HL-60/S4 treated with retinoic acid at 250 ng/mL for 4 days and 3 days (cell line): ENCODE measurements around the gene TSEN34.
"Not testable (repeated sequence)": the region's sequence is repeated elsewhere in the genome, so short reads cannot be mapped to it uniquely, and the experiment has no call there.

ENCODE experiments used
- in situ Hi-C: fragments of 300-500 bp; cut with MboI; formaldehyde crosslinking; loops from 2 replicates; pipeline ENCODE4 v1.7.0; 2022; ENCODE audit warnings: low sequenced_read_pairs

TSEN34 gene

DNA sequence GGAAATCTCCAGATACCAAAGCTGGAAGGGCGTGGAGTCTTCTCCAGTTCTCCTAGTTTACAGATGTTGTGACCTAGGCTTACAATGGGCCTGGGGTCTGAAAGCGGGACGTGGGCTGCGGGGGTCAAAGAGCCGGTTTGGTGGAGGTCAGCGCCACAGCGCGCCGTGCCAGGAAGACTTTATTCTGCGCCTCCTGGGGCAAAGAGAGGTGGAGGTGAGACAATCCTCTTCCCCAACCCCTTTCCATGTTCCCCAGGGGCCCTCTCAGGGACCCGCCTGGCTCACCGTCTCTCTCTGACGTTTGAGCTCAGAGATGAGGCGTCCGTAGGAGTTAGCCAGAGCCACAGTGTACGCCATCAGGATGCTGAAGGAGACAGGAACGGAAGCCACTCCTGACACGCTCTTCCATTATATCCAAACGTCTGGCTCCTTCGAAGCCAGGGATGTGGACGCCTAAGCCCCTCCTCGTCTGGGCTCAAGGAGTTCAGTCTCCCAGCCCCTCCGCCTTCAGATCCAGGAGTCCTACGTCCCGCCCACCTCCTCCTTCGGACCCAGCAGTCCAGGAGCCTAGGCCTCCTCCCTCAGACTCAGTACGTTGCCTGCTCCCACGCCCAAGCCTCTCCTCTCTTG is 30.8 kb upstream of the TSEN34 start:
- in situ Hi-C loops: no loop called here

DNA sequence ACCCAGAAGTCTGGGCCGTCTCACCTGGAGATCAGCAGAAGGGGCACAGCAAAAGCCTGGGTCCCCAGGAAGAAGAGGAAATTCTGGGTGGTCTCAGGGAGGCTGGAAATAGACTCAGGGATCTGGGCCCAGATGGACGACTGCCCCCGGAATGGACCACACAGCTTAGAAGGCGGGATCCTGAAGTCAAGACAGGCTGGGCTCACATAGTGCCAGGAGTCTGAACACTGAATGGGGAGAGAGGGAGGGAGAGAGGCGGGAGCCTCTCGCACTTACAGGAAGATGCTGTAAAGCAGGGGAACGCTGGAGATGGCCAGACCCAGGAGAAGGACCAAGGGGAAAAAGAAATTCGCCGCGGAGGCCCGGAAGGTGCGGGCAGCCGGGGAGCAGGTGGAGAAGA is 30.3 kb upstream of the TSEN34 start:
- in situ Hi-C loops: no loop called here

DNA sequence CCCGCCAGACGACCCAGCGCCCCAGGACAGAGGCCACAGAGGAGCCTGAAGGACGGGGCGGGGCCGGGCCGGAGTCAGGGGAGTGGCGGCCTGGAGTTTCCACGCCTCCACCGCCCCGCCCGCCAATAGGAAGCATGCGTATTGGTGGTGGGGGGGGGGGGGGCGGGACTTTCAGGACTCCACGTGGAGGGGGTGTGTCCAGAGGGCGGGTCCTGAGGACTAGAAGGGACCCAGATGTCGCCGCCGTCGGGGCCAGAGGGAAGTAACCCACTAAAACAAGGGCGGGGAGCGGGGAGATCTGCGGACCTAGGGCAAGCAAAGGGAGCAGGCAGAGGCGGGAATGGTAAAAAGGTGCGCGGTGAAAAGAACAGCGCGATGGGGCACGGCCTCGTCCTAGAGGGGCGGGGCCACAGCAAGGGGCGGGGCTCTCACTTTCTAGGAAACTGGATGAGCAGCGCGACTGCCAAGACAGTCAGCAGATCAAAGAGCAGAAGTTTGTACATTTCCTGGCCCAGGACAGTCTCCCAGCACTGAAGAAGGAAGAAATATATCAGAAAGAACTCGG is 28.8 kb upstream of the TSEN34 start:
- in situ Hi-C loops: no loop called here

DNA sequence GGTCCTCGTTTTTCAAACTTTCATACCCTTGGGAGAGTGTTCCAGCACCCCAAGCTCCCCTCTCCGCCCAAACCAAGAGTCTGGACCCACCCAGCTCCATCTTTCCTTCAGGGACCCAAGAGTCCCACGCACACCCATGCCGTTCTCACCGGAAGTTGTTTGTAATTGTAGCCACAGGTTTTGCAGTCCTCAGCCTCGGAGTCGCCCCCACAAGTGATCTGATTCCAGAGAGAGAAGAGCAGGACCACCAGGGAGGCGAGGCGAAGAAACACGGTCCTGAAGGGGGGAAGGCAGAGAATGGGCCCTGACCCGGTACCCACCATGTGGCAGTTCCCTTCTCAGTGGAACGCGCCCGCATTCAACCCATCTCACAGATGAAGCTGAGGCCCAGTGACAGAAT is 28.2 kb upstream of the TSEN34 start:
- in situ Hi-C loops: no loop called here

DNA sequence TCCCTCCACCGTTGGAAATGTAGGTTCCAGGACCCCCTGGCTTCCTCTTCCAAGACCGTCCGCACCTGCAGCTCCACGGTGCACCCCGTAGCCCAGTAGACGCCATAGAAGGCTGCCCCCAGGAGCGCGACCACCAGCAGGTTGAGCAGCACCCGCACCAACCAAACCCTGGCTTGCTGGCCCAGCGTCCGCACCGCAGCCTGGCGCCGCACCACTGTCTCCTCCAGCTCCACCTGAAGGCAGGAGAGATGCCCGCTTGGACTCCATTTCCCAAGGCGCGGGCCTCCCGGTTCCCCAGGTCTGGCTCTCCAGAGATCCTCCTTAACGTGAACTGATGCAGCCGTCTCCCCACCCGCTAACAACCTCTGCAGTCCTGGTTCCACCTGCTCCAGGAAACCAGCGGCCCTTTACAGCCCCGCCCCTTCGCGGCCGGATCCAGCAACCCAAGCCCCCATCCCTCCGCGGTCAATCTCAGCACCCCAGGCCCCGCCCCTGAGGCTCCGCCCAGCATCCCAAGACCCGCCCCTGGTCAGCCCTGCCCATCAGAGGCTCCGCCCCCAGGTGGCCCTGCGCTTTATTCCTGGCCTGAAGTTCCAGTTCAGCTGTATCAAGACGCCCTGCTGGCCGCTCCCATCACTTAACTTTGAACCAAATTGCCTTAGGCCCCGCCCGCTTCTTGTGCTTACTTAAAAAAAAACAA is 26.6 kb upstream of the TSEN34 start:
- in situ Hi-C loops: no loop called here

DNA sequence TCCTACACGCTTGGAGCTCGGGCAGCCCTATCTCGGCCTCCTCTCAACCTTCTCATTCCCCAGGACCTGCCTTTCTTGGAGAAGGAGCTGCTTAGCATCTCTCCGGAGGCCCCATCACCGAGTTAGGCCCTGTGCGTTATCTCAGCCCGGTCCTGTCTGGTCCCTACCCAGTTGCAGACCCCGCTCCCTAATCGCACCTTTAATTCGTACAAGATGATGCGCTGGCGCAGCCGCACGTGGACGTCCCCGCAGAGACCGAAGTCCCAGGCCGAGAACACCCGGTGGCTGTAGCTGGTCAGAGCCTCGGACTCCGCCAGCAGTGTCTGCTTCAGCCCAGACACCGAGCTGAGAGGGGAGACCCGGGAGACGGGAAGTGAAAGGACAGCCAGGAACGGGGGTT is 25.9 kb upstream of the TSEN34 start:
- in situ Hi-C loops: no loop called here

DNA sequence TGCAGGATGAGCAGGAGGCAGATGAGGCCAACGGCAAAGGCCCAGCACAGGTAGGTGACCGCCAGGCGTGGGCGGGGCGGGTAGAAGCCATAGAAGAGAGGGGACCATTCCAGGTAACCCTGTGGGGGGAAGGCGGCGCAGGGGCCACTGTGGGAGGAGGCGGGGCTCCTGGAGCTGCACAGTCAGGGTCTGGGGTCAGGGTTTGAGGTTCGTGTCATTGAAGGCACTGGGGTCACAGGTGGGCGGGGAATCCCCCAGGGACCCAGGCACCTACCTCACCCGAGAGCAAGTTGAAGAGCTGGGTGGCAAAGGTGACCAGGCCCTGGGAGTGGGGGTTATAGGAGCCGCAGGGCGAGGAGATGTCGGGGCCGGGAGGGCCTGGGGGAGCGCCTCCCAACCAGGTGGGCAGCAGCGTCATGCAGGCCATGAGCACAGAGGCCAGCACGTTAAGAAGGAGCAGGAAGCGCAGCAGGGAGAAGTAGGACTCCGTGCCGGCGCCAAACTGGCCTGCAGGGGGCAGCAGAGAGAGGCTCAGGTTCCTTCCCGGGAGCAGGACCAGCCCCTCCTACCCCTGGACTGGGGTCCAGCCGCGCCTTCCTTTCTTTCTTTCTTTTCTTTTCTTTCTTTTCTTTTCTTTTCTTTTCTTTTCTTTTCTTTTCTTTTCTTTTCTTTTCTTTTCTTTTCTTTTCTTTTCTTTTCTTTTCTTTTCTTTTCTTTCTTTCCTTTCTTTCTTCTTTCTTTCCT is 22.8 kb upstream of the TSEN34 start:
- in situ Hi-C loops: no loop called here

DNA sequence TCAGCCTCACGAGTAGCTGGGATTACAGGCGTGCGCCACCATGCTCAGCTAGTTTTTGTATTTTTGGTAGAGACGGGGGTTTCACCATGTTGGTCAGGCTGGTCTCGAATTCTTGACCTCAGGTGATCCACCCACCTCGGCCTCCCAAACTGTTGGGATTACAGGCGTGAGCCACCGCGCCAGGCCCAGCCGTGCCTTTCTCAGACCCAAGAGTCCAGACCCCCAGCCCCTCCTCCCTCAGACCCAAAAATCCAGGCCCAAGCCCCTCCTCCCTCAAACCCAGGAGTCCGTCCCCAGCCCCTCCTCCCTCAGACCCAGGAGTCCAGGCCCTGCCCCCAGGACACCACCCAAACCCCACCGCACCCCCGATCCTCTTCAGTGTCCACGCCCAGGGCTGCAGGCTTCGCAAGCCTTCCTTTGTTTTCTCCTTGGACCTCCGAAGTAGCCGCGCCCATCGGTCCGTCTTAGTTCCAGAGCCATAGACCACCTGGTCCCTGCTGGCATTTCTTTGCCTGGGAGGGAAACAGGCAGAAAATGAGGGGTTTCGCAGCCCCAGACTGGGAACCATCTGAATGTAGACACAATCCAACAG is 21.9 kb upstream of the TSEN34 start:
- in situ Hi-C loops: no loop called here

DNA sequence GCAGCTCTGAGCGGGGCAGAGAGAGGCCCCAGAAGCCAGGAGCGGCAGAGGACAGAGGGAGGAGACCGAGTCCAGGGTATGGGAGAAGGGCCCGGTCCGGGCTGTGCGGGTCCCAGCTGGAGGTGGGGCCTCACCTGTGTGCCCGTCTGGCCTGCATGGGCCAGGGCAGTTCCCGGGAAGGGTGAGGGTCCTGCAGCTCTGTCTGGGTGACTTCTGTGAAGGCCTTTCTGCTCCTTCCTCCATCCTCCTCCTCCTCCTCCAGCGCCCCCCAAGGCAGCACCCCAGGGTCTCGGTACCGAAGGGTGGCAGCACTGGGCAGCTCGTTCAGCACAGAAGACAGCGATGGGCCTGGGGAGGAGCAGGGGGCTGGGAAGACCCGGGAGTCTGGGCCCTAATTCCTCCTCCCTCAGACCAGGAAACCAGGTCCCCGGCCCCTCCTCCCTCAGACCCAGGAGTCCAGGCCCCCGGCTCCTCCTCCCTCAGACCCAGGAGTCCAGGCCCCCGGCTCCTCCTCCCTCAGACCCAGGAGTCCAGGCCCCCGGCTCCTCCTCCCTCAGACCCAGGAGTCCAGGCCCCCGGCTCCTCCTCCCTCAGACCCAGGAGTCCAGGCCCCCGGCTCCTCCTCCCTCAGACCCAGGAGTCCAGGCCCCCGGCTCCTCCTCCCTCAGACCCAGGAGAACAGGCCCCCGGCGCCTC is 19.2 kb upstream of the TSEN34 start:
- in situ Hi-C loops: not testable (repeated sequence)

DNA sequence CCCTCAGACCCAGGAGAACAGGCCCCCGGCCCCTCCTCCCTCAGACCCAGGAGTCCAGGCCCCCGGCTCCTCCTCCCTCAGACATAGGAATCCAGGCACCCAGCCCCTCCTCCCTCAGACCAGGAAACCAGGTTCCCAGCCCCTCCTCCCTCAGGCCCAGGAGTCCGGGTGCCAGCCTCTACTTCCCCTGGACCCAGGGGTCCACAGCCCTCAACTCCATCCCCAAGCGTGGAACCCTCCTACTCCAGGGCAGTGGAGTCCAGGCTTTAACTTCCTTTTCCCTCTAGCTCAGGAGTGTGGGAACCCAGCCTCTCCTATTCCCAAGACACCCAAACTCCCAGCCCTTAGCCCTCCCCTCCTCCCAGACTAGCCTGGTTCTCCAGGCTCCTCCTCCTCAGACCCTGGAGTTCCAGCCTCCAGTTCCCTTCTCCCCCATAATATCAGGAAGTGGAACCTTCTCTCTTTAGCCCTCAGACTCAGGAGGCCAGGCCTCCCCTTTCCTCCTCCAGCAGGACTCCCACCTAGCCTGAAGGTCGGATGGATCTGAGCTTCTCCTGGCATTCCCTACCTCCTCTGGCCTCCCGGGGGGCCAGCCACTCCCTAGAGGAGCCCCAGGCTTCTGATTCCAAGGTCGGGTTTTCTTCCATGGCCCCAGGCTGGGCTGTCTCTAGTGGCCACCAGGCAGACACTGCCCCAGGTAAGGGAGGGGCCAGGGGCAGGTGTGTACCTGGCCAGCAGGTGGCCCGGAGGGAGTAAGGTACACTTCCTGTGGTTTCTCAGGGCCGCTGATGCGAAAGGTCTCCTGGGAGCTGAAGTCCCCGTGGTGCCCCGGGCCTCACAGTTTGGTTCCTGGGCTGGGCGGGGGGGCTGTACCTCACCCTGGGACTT is 18.4 kb upstream of the TSEN34 start, which contains the start of gene TMC4:
TMC4 (minus strand) TSS at position 690 of the 888 bp plus-strand sequence; CDS start at position 647, 43 bp downstream.
- in situ Hi-C loops: no loop called here

DNA sequence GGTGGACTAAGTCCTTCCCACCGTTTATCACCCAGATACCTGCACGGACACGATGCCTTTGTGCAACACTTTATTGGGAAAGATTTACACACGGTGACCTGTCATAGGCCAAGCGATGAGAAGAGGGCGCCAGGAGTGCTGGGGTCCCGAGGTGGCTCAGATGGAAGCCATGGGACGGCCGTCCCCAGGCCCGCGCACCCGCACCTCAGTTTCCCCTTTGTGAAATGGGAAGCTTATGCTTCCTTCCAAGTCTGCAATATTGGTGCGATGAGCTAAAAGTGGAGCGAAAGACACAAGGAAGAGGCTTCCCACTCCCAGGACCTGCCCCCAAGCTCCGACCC is 17.8 kb upstream of the TSEN34 start:
- in situ Hi-C loops: no loop called here

DNA sequence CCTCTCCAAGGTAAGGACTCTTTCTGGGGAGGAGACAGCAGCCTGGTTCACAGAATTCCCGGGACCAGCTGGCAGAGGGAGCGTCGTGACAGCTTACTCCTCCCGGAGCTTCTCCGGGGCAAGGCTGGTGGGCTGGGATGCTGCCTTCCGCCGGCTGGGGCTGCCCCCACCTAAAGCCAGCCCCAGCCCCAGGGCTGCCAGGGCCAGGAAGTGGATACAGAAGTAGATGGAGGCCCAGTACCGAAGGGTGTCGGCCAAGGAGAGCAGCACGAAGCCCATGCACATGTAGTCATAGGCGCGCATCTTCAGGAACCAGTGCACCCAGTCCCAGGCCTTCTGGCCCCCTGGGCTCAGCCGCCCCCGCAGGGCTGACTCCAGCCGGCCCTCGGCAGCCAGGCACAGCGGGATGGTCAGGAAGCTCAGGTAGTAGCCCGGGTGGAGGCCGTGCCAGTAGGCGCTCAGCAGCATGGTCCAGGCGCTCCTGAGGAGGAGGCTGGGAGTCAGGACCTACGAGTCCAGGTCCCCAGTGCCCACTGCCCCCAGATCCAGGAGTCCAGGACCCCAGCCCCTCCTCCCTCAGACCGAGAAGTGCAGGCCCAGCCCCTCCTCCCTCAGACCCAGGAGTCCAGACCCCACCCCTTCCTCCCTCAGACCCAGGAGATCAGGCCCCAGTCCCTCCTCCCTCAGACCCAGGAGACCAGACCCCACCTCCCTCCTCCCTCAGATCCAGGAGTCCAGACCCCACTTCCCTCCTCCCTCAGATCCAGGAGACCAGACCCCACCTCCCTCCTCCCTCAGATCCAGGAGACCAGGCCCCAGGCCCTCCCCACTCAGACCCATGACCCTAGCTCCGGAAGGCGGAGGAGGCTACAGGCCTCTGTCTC is 16.9 kb upstream of the TSEN34 start:
- in situ Hi-C loops: no loop called here

DNA sequence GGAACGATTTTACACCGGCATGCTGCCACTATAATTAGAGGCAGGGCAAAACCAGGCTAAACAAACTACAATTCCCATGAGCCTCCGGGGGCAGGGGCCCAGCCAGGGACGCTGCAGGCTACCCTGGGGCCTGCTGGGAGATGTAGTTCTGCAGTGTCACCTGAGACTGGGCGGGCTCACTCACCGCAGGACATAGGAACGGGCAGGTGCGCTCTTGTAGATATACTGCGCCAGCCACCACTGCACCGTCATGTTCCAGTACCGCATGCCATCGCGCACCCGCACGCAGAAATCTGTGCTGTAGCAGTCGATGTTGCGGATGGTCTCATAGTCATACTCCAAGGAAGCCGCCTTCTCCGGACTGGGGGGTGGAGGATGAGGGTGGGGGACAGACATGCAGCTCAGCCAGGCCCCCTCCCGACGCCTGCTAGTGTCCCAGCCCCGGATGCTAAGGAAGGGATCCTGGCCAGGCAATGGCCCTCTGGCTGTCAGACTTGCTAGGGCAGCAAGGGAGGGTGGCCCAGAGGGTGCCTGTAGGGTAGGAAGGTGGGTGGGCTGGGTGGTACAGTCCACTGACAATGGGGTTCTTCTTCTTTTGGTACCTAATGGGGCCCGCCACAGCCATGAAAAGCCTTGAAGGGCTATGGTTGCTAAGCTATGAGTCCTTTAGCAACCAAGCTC is 12.4 kb upstream of the TSEN34 start:
- in situ Hi-C loops: no loop called here

DNA sequence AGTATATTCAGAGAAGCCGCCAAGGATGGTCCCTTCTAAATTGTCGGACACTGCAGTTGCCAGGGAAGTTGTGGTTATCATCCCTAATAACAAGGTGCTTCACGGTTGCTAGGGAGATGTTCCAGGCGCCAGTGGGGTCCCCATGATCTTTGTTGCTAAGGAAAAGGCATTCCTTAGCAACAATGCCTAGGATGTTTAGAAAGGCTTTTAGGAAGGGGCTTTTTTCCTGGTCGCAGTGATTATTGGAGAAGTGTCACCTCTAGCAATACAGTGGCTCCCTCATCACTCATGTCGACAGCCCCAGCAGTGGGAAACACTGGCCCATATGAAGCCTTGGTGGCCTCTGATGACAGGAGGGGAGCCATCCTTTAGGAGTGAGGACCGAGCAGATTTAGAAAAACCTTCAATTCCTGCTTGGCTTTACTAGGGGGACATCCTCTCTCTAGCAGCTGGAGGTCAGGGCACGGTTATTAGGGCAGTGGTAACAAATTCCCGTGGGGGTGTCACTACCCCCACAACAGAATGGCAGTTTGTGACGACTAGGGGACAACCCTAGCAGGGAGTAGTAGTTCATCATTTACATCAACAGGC is 11.8 kb upstream of the TSEN34 start:
- in situ Hi-C loops: no loop called here

DNA sequence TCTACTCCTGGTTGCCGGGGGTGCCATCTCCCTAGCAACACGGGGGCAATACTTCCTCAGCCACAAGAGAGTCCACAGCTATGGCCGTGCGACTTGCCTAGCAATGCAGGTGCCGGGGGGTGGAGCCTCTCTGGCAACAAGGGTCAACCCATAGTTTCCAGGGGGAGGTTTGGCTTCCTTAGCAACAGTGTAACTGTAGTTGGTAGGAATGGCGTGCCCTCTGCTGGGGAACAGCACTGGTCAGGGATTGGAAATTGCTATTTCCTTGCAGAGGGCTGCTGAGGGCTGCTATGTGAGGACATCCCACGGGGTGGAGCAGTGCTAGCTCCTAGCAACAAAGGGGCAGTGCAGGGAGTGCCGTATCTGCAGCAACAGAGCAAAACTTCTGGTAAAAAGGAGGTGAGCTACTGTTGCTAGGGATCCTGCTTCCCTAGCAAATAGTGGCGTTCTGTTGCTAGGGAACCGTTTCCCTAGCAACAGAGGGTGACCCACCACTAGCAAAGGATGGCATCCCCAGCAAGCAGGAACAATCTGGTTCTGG is 11.1 kb upstream of the TSEN34 start:
- in situ Hi-C loops: no loop called here

DNA sequence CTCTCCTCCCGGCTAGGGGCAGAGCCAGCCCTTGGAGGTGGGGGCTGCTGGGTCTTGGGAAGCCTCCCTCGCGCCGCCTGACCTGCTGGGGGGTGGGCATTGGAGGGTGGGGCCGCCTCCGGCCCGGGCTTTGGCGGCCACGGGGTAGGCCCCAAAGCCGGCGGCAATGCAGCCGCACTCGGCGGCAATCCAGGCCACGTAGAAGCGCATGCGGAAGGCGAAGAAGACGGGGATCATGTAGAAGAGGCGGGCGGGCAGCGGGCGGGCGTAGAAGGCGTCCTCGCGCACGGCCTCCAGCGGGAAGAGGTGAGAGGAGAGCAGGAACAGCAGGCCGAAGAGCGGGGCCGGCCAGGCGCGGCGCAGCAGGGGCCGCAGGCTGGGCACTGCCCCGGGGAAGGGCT is 10.4 kb upstream of the TSEN34 start:
- in situ Hi-C loops: no loop called here

DNA sequence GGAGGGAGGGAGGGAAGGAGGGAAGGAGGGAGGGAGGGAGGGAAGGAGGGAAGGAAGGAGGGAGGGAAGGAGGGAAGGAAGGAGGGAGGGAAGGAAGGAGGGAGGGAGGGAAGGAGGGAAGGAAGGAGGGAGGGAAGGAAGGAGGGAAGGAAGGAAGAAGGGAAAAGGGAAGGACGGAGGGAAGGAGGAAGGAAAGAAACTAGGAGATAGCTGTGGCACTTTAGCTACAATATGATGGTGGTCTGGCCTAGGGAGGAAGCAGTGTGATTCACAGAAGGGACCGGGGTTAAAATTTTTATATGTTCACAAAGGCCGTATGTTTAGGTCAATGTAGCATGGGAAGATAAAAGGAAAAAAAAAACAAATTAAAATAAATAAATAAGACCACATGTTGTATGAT is 9.2 kb upstream of the TSEN34 start:
- in situ Hi-C loops: not testable (repeated sequence)

DNA sequence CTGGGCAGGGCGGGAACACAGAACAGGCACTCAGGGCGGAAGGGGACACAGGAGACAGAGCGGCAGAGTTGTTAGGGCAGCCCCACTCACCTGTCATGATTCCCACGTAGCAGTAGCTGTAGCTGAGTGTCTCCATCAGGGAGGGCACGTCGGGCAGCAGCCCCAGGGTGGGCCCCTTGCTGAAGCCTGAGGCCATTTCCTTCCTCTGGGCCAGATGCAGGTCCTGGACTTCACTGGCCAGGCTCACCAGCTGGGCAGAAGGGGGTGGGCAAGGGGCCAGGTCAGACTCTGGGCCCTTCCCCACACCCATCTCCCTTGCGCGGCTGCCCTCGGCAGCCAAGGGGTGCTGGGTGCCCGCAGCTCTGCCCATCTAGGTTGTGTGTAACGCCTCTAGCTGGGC is 7.7 kb upstream of the TSEN34 start:
- in situ Hi-C loops: no loop called here
